D341Med (cell line): Measurements from ENCODE around the gene AP5S1.
A peak's percentile ranks its signal among the peaks of the same experiment; 100 is the strongest.
"Not testable (repeated sequence)": the region's sequence is repeated elsewhere in the genome, so short reads cannot be mapped to it uniquely, and the experiment has no call there.

Source experiments
- DNase-seq: peaks from one replicate; pipeline ENCODE4 v3.0.0; 2012; ENCODE audit warnings: low spot score

Gene AP5S1

GRCh38 chr20:3812975-3813847 is 7.1 kb upstream of the AP5S1 start:
- no peak for DNase-seq

- DNase-seq: no peak
Measured at GRCh38 chr20:3813848-3814581, 6.3 kb upstream of the AP5S1 start.

- DNase-seq: no peak
Measured at GRCh38 chr20:3814928-3815495, 5.3 kb upstream of the AP5S1 start.

GRCh38 chr20:3815703-3816315 is 4.5 kb upstream of the AP5S1 start:
- DNase-seq: no peak

GRCh38 chr20:3818155-3819151 is 1.9 kb upstream of the AP5S1 start:
- peak; percentile 66 for DNase-seq

- DNase-seq: no peak
Measured at GRCh38 chr20:3819411-3820047, 818 bp upstream of the AP5S1 start.

GRCh38 chr20:3820901-3821727 is 767 bp downstream of the AP5S1 start:
- no peak for DNase-seq

GRCh38 chr20:3821996-3822395 is 1.6 kb downstream of the AP5S1 start:
- no peak for DNase-seq

GRCh38 chr20:3823881-3824280 is 3.5 kb downstream of the AP5S1 start:
- DNase-seq: no peak

- no peak for DNase-seq
Measured at GRCh38 chr20:3825526-3825925, 5.2 kb downstream of the AP5S1 start.

- no peak for DNase-seq
Measured at GRCh38 chr20:3826420-3826819, 6.1 kb downstream of the AP5S1 start.

- DNase-seq: no peak
Measured at GRCh38 chr20:3828798-3829197, 8.5 kb downstream of the AP5S1 start.

GRCh38 chr20:3829891-3830290 is 9.5 kb downstream of the AP5S1 start:
- not testable (repeated sequence) for DNase-seq

GRCh38 chr20:3836132-3836531 is 15.8 kb downstream of the AP5S1 start:
- no peak for DNase-seq

- DNase-seq: no peak
Measured at GRCh38 chr20:3839328-3839727, 19.0 kb downstream of the AP5S1 start.

GRCh38 chr20:3840201-3840600 is 19.9 kb downstream of the AP5S1 start:
- not testable (repeated sequence) for DNase-seq

- DNase-seq: peak; percentile 15
Measured at GRCh38 chr20:3842348-3842930, 22.1 kb downstream of the AP5S1 start.

- DNase-seq: no peak
Measured at GRCh38 chr20:3843490-3843889, 23.1 kb downstream of the AP5S1 start.

- DNase-seq: not testable (repeated sequence)
Measured at GRCh38 chr20:3843990-3844619, 23.8 kb downstream of the AP5S1 start.
